H9 (cell line): ENCODE data around the gene SRC. TPM values are rescaled to one million over a fixed set of nuclear protein-coding genes. Genes with fewer than 3 reads are reported as not detected.

ENCODE experiments used
- DNase-seq: peaks from one replicate; pipeline ENCODE4 v3.0.0-alpha.2; 2017
- H2AFZ ChIP-seq: one replicate; pipeline ENCODE4 v1.6.1; 2013; ENCODE audit warnings: mild to moderate bottlenecking, low read length, control low read depth, moderate library complexity
- H2AK5ac ChIP-seq: 2 replicates; pipeline ENCODE4 v1.6.1; 2013; ENCODE audit warnings: low read length, control low read depth, mixed read lengths; ENCODE audit not compliant: insufficient read length
- H2BK120ac ChIP-seq: one replicate; pipeline ENCODE4 v1.6.1; 2013; ENCODE audit warnings: low read depth, mild to moderate bottlenecking, low read length, control low read depth, inconsistent platforms; ENCODE audit not compliant: poor library complexity, severe bottlenecking
- H2BK12ac ChIP-seq: 2 replicates; pipeline ENCODE4 v1.6.1; 2013; ENCODE audit warnings: low read length, control low read depth, mixed read lengths, low read depth; ENCODE audit not compliant: insufficient read length
- H2BK15ac ChIP-seq: 2 replicates; pipeline ENCODE4 v1.6.1; 2013; ENCODE audit warnings: low read depth, low read length, control low read depth
- H2BK20ac ChIP-seq: one replicate; pipeline ENCODE4 v1.6.1; 2013; ENCODE audit warnings: low read depth, mild to moderate bottlenecking, low read length, control low read depth, inconsistent platforms; ENCODE audit not compliant: poor library complexity, severe bottlenecking
- H2BK5ac ChIP-seq: 2 replicates; pipeline ENCODE4 v1.6.1; 2013; ENCODE audit warnings: low read length, control low read depth, mixed read lengths; ENCODE audit not compliant: insufficient read length
- H3K14ac ChIP-seq: 2 replicates; pipeline ENCODE4 v1.6.1; 2013; ENCODE audit warnings: low read length, control low read depth; ENCODE audit not compliant: insufficient read depth
- H3K18ac ChIP-seq: 2 replicates; pipeline ENCODE4 v1.6.1; 2013; ENCODE audit warnings: low read depth, mild to moderate bottlenecking, mixed read lengths, low read length, control low read depth; ENCODE audit not compliant: insufficient read length
- H3K23ac ChIP-seq: 2 replicates; pipeline ENCODE4 v1.6.1; 2013; ENCODE audit warnings: low read length, control low read depth, mixed read lengths, low read depth; ENCODE audit not compliant: insufficient read length
- H3K23me2 ChIP-seq: 2 replicates; pipeline ENCODE4 v1.6.1; 2013; ENCODE audit warnings: low read depth, mild to moderate bottlenecking, mixed read lengths, low read length, control low read depth; ENCODE audit not compliant: insufficient read length, poor library complexity, severe bottlenecking
- H3K27ac ChIP-seq: 2 replicates; pipeline ENCODE4 v1.5.1; 2013; ENCODE audit warnings: low read length, control low read depth, mixed read lengths, low read depth; ENCODE audit not compliant: insufficient read length
- H3K27me3 ChIP-seq: 2 replicates; pipeline ENCODE4 v1.6.1; 2013; ENCODE audit warnings: low read length, control low read depth, inconsistent platforms; ENCODE audit not compliant: insufficient read depth
- H3K4ac ChIP-seq: 2 replicates; pipeline ENCODE4 v1.6.1; 2013; ENCODE audit warnings: low read depth, mild to moderate bottlenecking, control low read depth, inconsistent platforms, low read length, moderate library complexity
- H3K4me1 ChIP-seq: 2 replicates; pipeline ENCODE4 v1.6.1; 2013; ENCODE audit warnings: low read length, control low read depth, inconsistent platforms; ENCODE audit not compliant: insufficient read depth
- H3K4me2 ChIP-seq: 2 replicates; pipeline ENCODE4 v1.6.1; 2013; ENCODE audit warnings: low read length, control low read depth, mixed read lengths; ENCODE audit not compliant: insufficient read length, insufficient read depth
- H3K56ac ChIP-seq: 2 replicates; pipeline ENCODE4 v1.6.1; 2013; ENCODE audit warnings: low read depth, mild to moderate bottlenecking, mixed read lengths, low read length, control low read depth; ENCODE audit not compliant: insufficient read length
- H3K79me1 ChIP-seq: 2 replicates; pipeline ENCODE4 v1.6.1; 2013; ENCODE audit warnings: low read depth, mild to moderate bottlenecking, moderate library complexity, low read length, control low read depth, inconsistent platforms; ENCODE audit not compliant: insufficient read depth, poor library complexity, severe bottlenecking
- H3K79me2 ChIP-seq: 2 replicates; pipeline ENCODE4 v1.6.1; 2013; ENCODE audit warnings: low read length, control low read depth, inconsistent platforms; ENCODE audit not compliant: insufficient read depth
- H3K9ac ChIP-seq: 2 replicates; pipeline ENCODE4 v1.6.1; 2013; ENCODE audit warnings: low read length, control low read depth, mixed read lengths; ENCODE audit not compliant: insufficient read length; ENCODE audit errors: extremely low read depth
- H3K9me3 ChIP-seq: one replicate; pipeline ENCODE4 v1.6.1; 2013; ENCODE audit warnings: low read depth, low read length, inconsistent platforms; ENCODE audit not compliant: control insufficient read depth
- H3T11ph ChIP-seq: one replicate; pipeline ENCODE4 v1.6.1; 2013; ENCODE audit warnings: mild to moderate bottlenecking, low read length, control low read depth, inconsistent platforms
- H4K20me1 ChIP-seq: one replicate; pipeline ENCODE4 v1.6.1; 2013; ENCODE audit not compliant: control insufficient read depth, insufficient read length, insufficient read depth
- H4K5ac ChIP-seq: 2 replicates; pipeline ENCODE4 v1.6.1; 2013; ENCODE audit warnings: low read depth, mild to moderate bottlenecking, mixed read lengths, low read length, control low read depth; ENCODE audit not compliant: insufficient read length
- H4K8ac ChIP-seq: replicated peaks from 2 replicates; pipeline ENCODE4 v1.6.1; 2013; ENCODE audit warnings: low read length, control low read depth, mixed read lengths, low read depth; ENCODE audit not compliant: insufficient read length
- H4K91ac ChIP-seq: 2 replicates; pipeline ENCODE4 v1.6.1; 2013; ENCODE audit warnings: low read depth, mild to moderate bottlenecking, moderate library complexity, mixed read lengths, low read length, control low read depth; ENCODE audit not compliant: insufficient read length
- H3K27ac Mint-ChIP-seq, 3 experiments: 2 replicates in 2 of 3; 3 replicates in 1 of 3; pipeline ENCODE4 v1.8.0; 2020 to 2021; ENCODE audit warnings: mixed read lengths in 3 of 3, mild to moderate bottlenecking in 1 of 3, moderate library complexity in 1 of 3
- H3K27me3 Mint-ChIP-seq: 2 replicates; pipeline ENCODE4 v1.8.0; 2021; ENCODE audit warnings: low read depth, mild to moderate bottlenecking, moderate library complexity, mixed read lengths
- H3K36me3 Mint-ChIP-seq, 3 experiments: 2 replicates in 2 of 3; 3 replicates in 1 of 3; pipeline ENCODE4 v1.8.0; 2020 to 2021; ENCODE audit warnings: low read depth in 3 of 3, mixed read lengths in 3 of 3; ENCODE audit not compliant: insufficient read depth in 1 of 3
- H3K4me1 Mint-ChIP-seq, 2 experiments: 2 replicates each; pipeline ENCODE4 v1.8.0; 2020; ENCODE audit warnings: mixed read lengths in 2 of 2
- H3K4me3 Mint-ChIP-seq, 2 experiments: 2 replicates in 1 of 2; 3 replicates in 1 of 2; pipeline ENCODE4 v1.8.0; 2020 to 2021; ENCODE audit warnings: mild to moderate bottlenecking in 2 of 2, mixed read lengths in 2 of 2, moderate library complexity in 1 of 2
- H3K9me3 Mint-ChIP-seq, 2 experiments: 2 replicates in 1 of 2; 3 replicates in 1 of 2; pipeline ENCODE4 v1.8.0; 2020; ENCODE audit warnings: mild to moderate bottlenecking in 2 of 2, mixed read lengths in 2 of 2, moderate library complexity in 1 of 2
- CTCF ChIP-seq: fragments of 200-600 bp; sonication (generic); conservative IDR thresholded peaks from 3 replicates; pipeline ENCODE4 v1.8.0; 2021; ENCODE audit warnings: antibody characterized with exemption, mild to moderate bottlenecking
- WGBS: extraction: QIAGEN DNeasy Blood & Tissue Kit; methylation state at CpG from one replicate; pipeline ENCODE4 v1.1.7; 2013; ENCODE audit warnings: missing lambda C conversion rate, low lambda C conversion rate, mixed read lengths; ENCODE audit not compliant: insufficient read length; ENCODE audit errors: extremely low coverage; 5-methylcytosine and 5-hydroxymethylcytosine counted together
- total RNA-seq: library from RNA; stranded (reverse); gene quantifications from 2 replicates; pipeline ENCODE4 v1.2.1, GENCODE V29; 2021

Gene SRC
- total RNA-seq, 1 experiment from 2014 or later, result 44.5 TPM

- Mint-ChIP-seq H3K36me3 (peaks cover 2 to 24% (median 9%) of the 10 kb centered on the region in 3 experiments; a peak in 5 of 7 replicates), H3K27me3 (no peaks in the 10 kb centered on the region), H3K27ac (peak overlapping the region in 2 of 3 experiments; percentile 19 to 86; a peak in 4 of 7 replicates), H3K4me1 (peaks cover 26 to 34% of the 10 kb centered on the region in 2 experiments), H3K4me3 (peak overlapping the region; percentile 51 to 61; a peak in 3 of 5 replicates), H3K9me3 (no peaks in the 10 kb centered on the region; a peak in 1 of 5 replicates)
- Histone ChIP-seq H3K9me3 (no peaks in the 10 kb centered on the region), H2BK12ac (no peak overlapping the region), H4K91ac (no peak overlapping the region), H3K4ac (no peak overlapping the region), H3T11ph (no peak overlapping the region), H4K8ac (no peak overlapping the region), H3K18ac (no peak overlapping the region), H3K9ac (no peak overlapping the region), H3K4me1 (peaks cover 2% of the 10 kb centered on the region; the same call in 1 of the 2 replicates), H2BK20ac (no peak overlapping the region), H2AK5ac (no peak overlapping the region), H3K23ac (no peak overlapping the region), H3K27me3 (no peaks in the 10 kb centered on the region), H2AFZ (no peak overlapping the region), H3K79me2 (peaks cover 2% of the 10 kb centered on the region; the same call in 1 of the 2 replicates), H3K14ac (no peak overlapping the region), H2BK15ac (no peak overlapping the region), H3K79me1 (no peaks in the 10 kb centered on the region), H4K20me1 (no peaks in the 10 kb centered on the region), H4K5ac (no peak overlapping the region), H3K56ac (no peak overlapping the region), H3K23me2 (peaks cover 4% of the 10 kb centered on the region), H3K27ac (no peak overlapping the region), H2BK5ac (no peak overlapping the region), H3K4me2 (no peak overlapping the region), H2BK120ac (no peak overlapping the region)
- no CpG with 5 or more reads among the region's 11 CpGs for WGBS
- no peak for DNase-seq
- TF ChIP-seq CTCF, result no peak
These were observed 2.2 kb downstream of the SRC start for GRCh38 chr20:37347891-37348791.
